K562 (cell line): Measurements from ENCODE around the gene ZSWIM6. TPM values are rescaled to one million over a fixed set of nuclear protein-coding genes. Genes with fewer than 3 reads are reported as not detected.

Source experiments
- BCLAF1 ChIP-seq, 2 experiments: fragments of 450-650 bp in 1 of 2; IDR thresholded peaks; 2 replicates each; pipeline ENCODE4 v1.6.1; 2011 to 2017; ENCODE audit warnings: low read depth in 2 of 2, antibody characterized with exemption in 1 of 2, borderline replicate concordance in 1 of 2, low read length in 1 of 2, mild to moderate bottlenecking in 1 of 2, mixed read lengths in 1 of 2; ENCODE audit not compliant: control insufficient read depth in 1 of 2
- DEAF1 ChIP-seq: fragments of 450-650 bp; formaldehyde crosslinking; IDR thresholded peaks from 2 replicates; pipeline ENCODE4 v1.4.0; 2020; ENCODE audit warnings: mild to moderate bottlenecking, moderate library complexity
- NR2F6 ChIP-seq: fragments of 450-650 bp; formaldehyde crosslinking; IDR thresholded peaks from 2 replicates; pipeline ENCODE4 v1.4.0; 2020; ENCODE audit warnings: mild to moderate bottlenecking
- ZNF609 ChIP-seq: sonication (generic); formaldehyde crosslinking; IDR thresholded peaks from 2 replicates; pipeline ENCODE4 v1.8.1; 2023; ENCODE audit warnings: missing genetic modification reagents, mild to moderate bottlenecking, borderline replicate concordance
- ZNF644 ChIP-seq: fragments of 200-800 bp; sonication (Bioruptor generic); IDR thresholded peaks from 2 replicates; pipeline ENCODE4 v1.6.1; 2016; ENCODE audit warnings: low read depth, missing genetic modification characterization, missing compliant biosample characterization
- polyA plus RNA-seq, 8 experiments: library from polyadenylated mRNA; depleted of rRNA in 4 of 8; stranded (reverse) in 5 of 8; unstranded in 3 of 8; fragments of >200 nt; fragmentation: Nextera tagmentation in 2 of 8; fragmentation: Illumina TruSeq in 1 of 8; extraction: Ambion mirVana in 2 of 8; extraction: Trizol in 1 of 8; gene quantifications; 2 replicates each; pipeline versions ENCODE4 v1.2.1 to v1.2.3, GENCODE V29; 2011 to 2014; ENCODE audit warnings: inconsistent platforms in 1 of 8, missing spikeins in 1 of 8
- total RNA-seq, 7 experiments: library from RNA; depleted of rRNA in 6 of 7; stranded (reverse); fragments of >200 nt in 6 of 7; fragmentation: Illumina TruSeq in 2 of 7; extraction: Trizol in 2 of 7; gene quantifications; 2 replicates each; pipeline versions ENCODE4 v1.2.1 to v1.2.3, GENCODE V29; 2011 to 2021; ENCODE audit warnings: low replicate concordance in 1 of 7

Gene ZSWIM6
- total and polyA plus RNA-seq, 9 of the 15 experiments (the other 6 are each of a cell fraction or from before 2014, with no cell fraction given): 0.81 to 3.2 (median 2.0) TPM

GRCh38 chr5:61438298-61438970 lies 106.4 kb downstream of the ZSWIM6 start (continued):
- TF ChIP-seq BCLAF1 (IDR thresholded peaks at IDR 0.05; ENCODE audit: borderline replicate concordance in 1 of 2, control insufficient read depth in 1 of 2, low read depth in 2 of 2, low read length in 1 of 2) (no peak), ZNF609 (no peak), ZNF644 (tag) (no peak), NR2F6 (CRISPR knock-in tag) (no peak), DEAF1 (CRISPR knock-in tag) (no peak)
- TF ChIP-seq, all 486 proteins: peak for 0
